Liver (tissue), 3 donors: ENCODE data around the gene GPR84.

ENCODE experiments used
- CTCF ChIP-seq: fragments of 150-350 bp; IDR thresholded peaks from 2 replicates; pipeline ENCODE4 v1.5.1; 2017; ENCODE audit warnings: improper control_type of control experiment, low read depth, low read length; ENCODE audit not compliant: missing input control
- EGR1 ChIP-seq, 2 donors: IDR thresholded peaks; 2 replicates each; pipeline ENCODE4 v1.6.1; 2016 to 2018; ENCODE audit warnings: antibody characterized with exemption in 2 of 2, low read depth in 2 of 2
- JUND ChIP-seq, 2 donors: IDR thresholded peaks; 2 replicates each; pipeline ENCODE4 v1.6.1; 2016; ENCODE audit warnings: antibody characterized with exemption in 2 of 2
- RAD21 ChIP-seq, 2 donors: IDR thresholded peaks; 2 replicates each; pipeline ENCODE4 v1.6.1; 2016; ENCODE audit warnings: antibody characterized with exemption in 2 of 2, mild to moderate bottlenecking in 2 of 2
- REST ChIP-seq: IDR thresholded peaks from 2 replicates; pipeline ENCODE4 v1.6.1; 2016; ENCODE audit warnings: antibody characterized with exemption, mild to moderate bottlenecking
- SP1 ChIP-seq: IDR thresholded peaks from 2 replicates; pipeline ENCODE4 v1.6.1; 2018; ENCODE audit warnings: antibody characterized with exemption, mild to moderate bottlenecking
- TAF1 ChIP-seq: conservative IDR thresholded peaks from 2 replicates; pipeline ENCODE4 v1.6.1; 2016; ENCODE audit warnings: antibody characterized with exemption, mild to moderate bottlenecking
- ZBTB33 ChIP-seq: IDR thresholded peaks from 2 replicates; pipeline ENCODE4 v1.6.1; 2016; ENCODE audit warnings: antibody characterized with exemption
- donor health status: healthy.
- donor health status: healthy.

DNA sequence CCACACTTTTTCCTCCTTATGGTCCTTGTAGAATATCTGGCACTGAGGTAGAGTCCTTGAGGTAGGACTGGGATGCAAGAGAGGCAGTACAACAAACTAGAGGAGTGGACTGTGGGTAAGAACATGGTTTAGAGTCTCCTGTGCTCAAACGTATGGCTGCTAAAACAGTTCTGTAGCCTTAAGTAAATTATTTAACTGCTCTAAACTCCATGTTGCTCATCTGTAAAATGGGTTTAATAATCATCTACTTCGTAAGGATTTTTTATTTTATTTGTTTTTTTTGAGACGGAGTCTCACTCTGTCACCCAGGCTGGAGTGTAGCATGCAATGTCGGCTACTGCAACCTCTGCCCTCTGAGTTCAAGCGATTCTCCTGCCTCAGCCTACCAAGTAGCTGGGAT, 42.9 kb downstream of the GPR84 start:
- TF ChIP-seq CTCF (no peak), EGR1 (IDR thresholded peaks at IDR 0.05; ENCODE audit: low read depth in 2 of 2) (no peak), JUND (IDR thresholded peaks at IDR 0.05) (no peak), SP1 (no peak), REST (no peak), ZBTB33 (no peak), TAF1 (no peak), RAD21 (IDR thresholded peaks at IDR 0.05) (no peak)
